A673 (cell line): ENCODE data around the gene CCHCR1. TPM values are rescaled to one million over a fixed set of nuclear protein-coding genes. Genes with fewer than 3 reads are reported as not detected.

Experiments
- BruUV-seq: library from RNA; stranded (reverse); fragments of 400-500 nt; replicated peaks from 2 replicates; lab custom pipeline; 2021; lab: Mats Ljungman, UMichigan
- CTCF ChIA-PET: fragments of 300-600 bp; sonication (Branson Sonifier 250); formaldehyde crosslinking; loops from one replicate; lab custom pipeline; 2022; ENCODE audit warnings: antibody characterized with exemption; lab: Charles Lee
- POLR2A ChIA-PET: fragments of 300-600 bp; sonication (Branson Sonifier 250); formaldehyde crosslinking; loops from one replicate; lab custom pipeline; 2022; ENCODE audit warnings: antibody characterized with exemption; ENCODE audit not compliant: low non-redundant PET; lab: Charles Lee
- DNase-seq: peaks from one replicate; pipeline ENCODE4 v3.0.0-alpha.2; 2015; ENCODE audit warnings: low spot score
- H3K27ac ChIP-seq: fragments of 200-600 bp; sonication (generic); 2 replicates; pipeline ENCODE4 v1.5.1; 2016; ENCODE audit warnings: mixed run types, low read depth, mild to moderate bottlenecking, mixed read lengths, antibody characterized with exemption, low read length; ENCODE audit not compliant: poor library complexity, severe bottlenecking
- H3K27me3 ChIP-seq: fragments of 200-600 bp; sonication (generic); replicated peaks from 2 replicates; pipeline ENCODE4 v1.6.1; 2017; ENCODE audit warnings: mixed run types, low read depth, mild to moderate bottlenecking, mixed read lengths, antibody characterized with exemption, low read length; ENCODE audit not compliant: insufficient read depth, poor library complexity
- H3K36me3 ChIP-seq: fragments of 200-600 bp; sonication (generic); 2 replicates; pipeline ENCODE4 v1.6.1; 2016; ENCODE audit warnings: mixed run types, mild to moderate bottlenecking, mixed read lengths, antibody characterized with exemption, low read length; ENCODE audit not compliant: insufficient read depth, poor library complexity, severe bottlenecking
- H3K4me1 ChIP-seq: fragments of 200-600 bp; sonication (generic); 2 replicates; pipeline ENCODE4 v1.6.1; 2017; ENCODE audit warnings: mixed run types, mild to moderate bottlenecking, mixed read lengths, antibody characterized with exemption, low read length; ENCODE audit not compliant: insufficient read depth, poor library complexity, severe bottlenecking
- H3K4me3 ChIP-seq: fragments of 200-600 bp; sonication (generic); 2 replicates; pipeline ENCODE4 v1.5.1; 2016; ENCODE audit warnings: low read depth, mixed run types, mild to moderate bottlenecking, mixed read lengths, low read length; ENCODE audit not compliant: poor library complexity, severe bottlenecking
- H3K9me3 ChIP-seq: fragments of 200-600 bp; sonication (generic); 2 replicates; pipeline ENCODE4 v1.6.1; 2016; ENCODE audit warnings: mixed run types, low read depth, mild to moderate bottlenecking, mixed read lengths, antibody characterized with exemption, low read length; ENCODE audit not compliant: poor library complexity, severe bottlenecking
- CTCF ChIP-seq: fragments of 300-800, 200-600 bp; sonication (generic); conservative IDR thresholded peaks from 2 replicates; pipeline ENCODE4 v1.5.1; 2017; ENCODE audit warnings: low read depth, mild to moderate bottlenecking, antibody characterized with exemption, low read length, moderate library complexity, mixed read lengths
- EZH2 ChIP-seq: fragments of 200-600 bp; sonication (generic); IDR thresholded peaks from 2 replicates; pipeline ENCODE4 v1.6.1; 2017; ENCODE audit warnings: borderline replicate concordance, low read depth, mild to moderate bottlenecking, mixed read lengths, antibody characterized with exemption, low read length; ENCODE audit not compliant: poor library complexity, severe bottlenecking
- intact Hi-C: fragments of 100-400 bp; cut with micrococcal nuclease; formaldehyde crosslinking; loops from one replicate; pipeline ENCODE4 v1.10.0; 2022; ENCODE audit not compliant: unreplicated experiment
- total RNA-seq: library from RNA; stranded (reverse); gene quantifications from 2 replicates; pipeline ENCODE4 v1.2.3, GENCODE V29; 2021

The CCHCR1 gene
- total RNA-seq, 1 experiment from 2014 or later: 51.7 TPM

- intact Hi-C loops: no loop called here
Measured at GRCh38 chr6:31094389-31094881, 63.2 kb downstream of the CCHCR1 start.

GRCh38 chr6:31092769-31093505 is 64.7 kb downstream of the CCHCR1 start:
- BruUV-seq: no TSS peak
- Histone ChIP-seq H3K4me3 (no peak overlapping the region), H3K27ac (no peak overlapping the region), H3K4me1 (peaks cover 10% of the 10 kb centered on the region), H3K9me3 (no peaks in the 10 kb centered on the region), H3K27me3 (no peaks in the 10 kb centered on the region), H3K36me3 (no peaks in the 10 kb centered on the region)
- ChIA-PET CTCF (no interaction called here), POLR2A (no interaction called here)
- no peak for DNase-seq
- intact Hi-C loops: no loop called here
- TF ChIP-seq CTCF (no peak), EZH2 (no peak)

More at GRCh38 chr6:31094389-31094881, 63.2 kb downstream of the CCHCR1 start:
- Histone ChIP-seq H3K4me3 (no peak overlapping the region), H3K36me3 (no peaks in the 10 kb centered on the region), H3K4me1 (peaks cover 10% of the 10 kb centered on the region), H3K27ac (no peak overlapping the region), H3K9me3 (no peaks in the 10 kb centered on the region), H3K27me3 (no peaks in the 10 kb centered on the region)
- no TSS peak for BruUV-seq
- no peak for TF ChIP-seq CTCF
- no peak for TF ChIP-seq EZH2
- CTCF ChIA-PET: interaction anchor here (0.6 to 0.9 kb wide), 2 partner anchors 43 to 612 kb away, joined by 3 to 5 read pairs; no protein-coding TSS in a partner anchor
- POLR2A ChIA-PET: no interaction called here
- DNase-seq: peak; percentile 62

Other genes starting within 250 kb of the CCHCR1 start
- 42.6 and 45.9 TPM in 2 replicates for gene GTF2H4, start 249.6 kb downstream of the CCHCR1 start, total RNA-seq
- 48.4 and 53.4 TPM in 2 replicates for gene VARS2, start 243.6 kb downstream of the CCHCR1 start, total RNA-seq
- gene SFTA2, start 225.6 kb downstream of the CCHCR1 start, total RNA-seq: not detected in 2 replicates
- gene MUCL3, start 216.8 kb downstream of the CCHCR1 start, total RNA-seq: not detected in 2 replicates
- gene MUC21, start 174.1 kb downstream of the CCHCR1 start, total RNA-seq: not detected in 2 replicates
- not detected in 2 replicates for gene MUC22, start 147.3 kb downstream of the CCHCR1 start, total RNA-seq
- gene C6orf15, start 45.2 kb downstream of the CCHCR1 start, total RNA-seq: not detected in 2 replicates
- 0.74 TPM in 1 of 2 replicates, not detected in the other for gene PSORS1C1, start 43.0 kb downstream of the CCHCR1 start, total RNA-seq
- not detected in 2 replicates for gene CDSN, start 37.4 kb downstream of the CCHCR1 start, total RNA-seq
- gene PSORS1C2, start 18.7 kb downstream of the CCHCR1 start, total RNA-seq: not detected in 2 replicates
- gene TCF19, start 787 bp upstream of the CCHCR1 start, total RNA-seq: 31.8 and 39.1 TPM in 2 replicates
- not detected in 2 replicates for gene POU5F1, start 12.9 kb upstream of the CCHCR1 start, total RNA-seq
- 121 and 134 TPM in 2 replicates for gene HLA-C, start 114.3 kb upstream of the CCHCR1 start, total RNA-seq
- gene HLA-B, start 199.4 kb upstream of the CCHCR1 start, total RNA-seq: 27.3 and 29.9 TPM in 2 replicates
- 31.6 and 41.2 TPM in 2 replicates for gene MICA, start 245.8 kb upstream of the CCHCR1 start, total RNA-seq